Stimulated activated memory B cell treated with anti-CD40 and anti-IgM and Interleukin-4, amounts not matched to agents 10 μg/mL and 1 μg/mL and 100 μg/mL, for 72 hours (primary cell): ENCODE measurements around the gene NUDT4.
"Not testable (repeated sequence)": the region's sequence is repeated elsewhere in the genome, so short reads cannot be mapped to it uniquely, and the experiment has no call there.

Experiments
- ATAC-seq: fragments of 150-1000 bp; cut with Tn5 transposase; 2 replicates; pipeline ENCODE4 v1.10.0; 2021
- H3K27ac Mint-ChIP-seq: one replicate; pipeline ENCODE4 v1.8.0; 2022; ENCODE audit warnings: mild to moderate bottlenecking, mixed read lengths
- H3K27me3 Mint-ChIP-seq: one replicate; pipeline ENCODE4 v1.8.0; 2022; ENCODE audit warnings: mixed read lengths
- H3K36me3 Mint-ChIP-seq: one replicate; pipeline ENCODE4 v1.8.0; 2022; ENCODE audit warnings: mixed read lengths
- H3K4me1 Mint-ChIP-seq: one replicate; pipeline ENCODE4 v1.8.0; 2022; ENCODE audit warnings: mixed read lengths
- H3K4me3 Mint-ChIP-seq: one replicate; pipeline ENCODE4 v1.8.0; 2022; ENCODE audit warnings: mild to moderate bottlenecking, moderate library complexity, mixed read lengths
- H3K9me3 Mint-ChIP-seq: one replicate; pipeline ENCODE4 v1.8.0; 2022; ENCODE audit warnings: mixed read lengths

NUDT4 gene

GRCh38 chr12:93404961-93405849 lies 27.5 kb downstream of the NUDT4 start:
- no peak overlapping the region for H3K4me3 Mint-ChIP-seq
- H3K36me3 Mint-ChIP-seq = peaks cover 44% of the 10 kb centered on the region
- H3K4me1 Mint-ChIP-seq = peaks cover 14% of the 10 kb centered on the region
- no peaks in the 10 kb centered on the region for H3K9me3 Mint-ChIP-seq
- no peak for ATAC-seq
- H3K27me3 Mint-ChIP-seq = no peaks in the 10 kb centered on the region
- H3K27ac Mint-ChIP-seq = peak overlapping the region; percentile 42

- H3K27me3 Mint-ChIP-seq = no peaks in the 10 kb centered on the region
- peaks cover 19% of the 10 kb centered on the region for H3K4me1 Mint-ChIP-seq
- no peak for ATAC-seq
- H3K27ac Mint-ChIP-seq = peak overlapping the region; percentile 28
- H3K36me3 Mint-ChIP-seq = peaks cover 43% of the 10 kb centered on the region
- H3K4me3 Mint-ChIP-seq = no peak overlapping the region
- H3K9me3 Mint-ChIP-seq = no peaks in the 10 kb centered on the region
These were observed 29.6 kb downstream of the NUDT4 start for GRCh38 chr12:93407054-93407962.

DNA sequence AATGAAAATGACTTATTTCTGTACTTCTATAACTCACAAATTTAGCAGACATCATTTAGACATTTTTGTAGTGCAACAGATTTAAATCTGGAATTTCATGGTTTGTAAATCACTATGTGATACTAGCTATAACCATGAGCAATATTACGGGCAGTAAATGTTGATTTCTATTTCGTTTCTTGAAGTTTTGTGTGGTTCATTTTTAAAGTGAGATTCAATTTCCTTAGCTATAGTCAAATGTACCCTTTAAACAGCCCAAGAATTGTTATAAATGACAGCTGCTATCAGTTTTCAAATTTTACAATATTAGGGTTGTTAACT lies 30.2 kb downstream of the NUDT4 start:
- Mint-ChIP-seq H3K9me3 (no peaks in the 10 kb centered on the region), H3K4me3 (no peak overlapping the region), H3K27me3 (no peaks in the 10 kb centered on the region), H3K4me1 (peaks cover 25% of the 10 kb centered on the region), H3K27ac (peak overlapping the region; percentile 28), H3K36me3 (peaks cover 36% of the 10 kb centered on the region)
- no peak for ATAC-seq

GRCh38 chr12:93408813-93409212 lies 31.1 kb downstream of the NUDT4 start:
- ATAC-seq = no peak
- Mint-ChIP-seq H3K4me1 (peaks cover 32% of the 10 kb centered on the region), H3K9me3 (no peaks in the 10 kb centered on the region), H3K36me3 (peaks cover 38% of the 10 kb centered on the region), H3K27me3 (no peaks in the 10 kb centered on the region), H3K27ac (peak overlapping the region; percentile 28), H3K4me3 (no peak overlapping the region)

GRCh38 chr12:93409343-93410187 lies 31.8 kb downstream of the NUDT4 start:
- Mint-ChIP-seq H3K27ac (peak overlapping the region; percentile 28), H3K36me3 (peaks cover 35% of the 10 kb centered on the region)

DNA sequence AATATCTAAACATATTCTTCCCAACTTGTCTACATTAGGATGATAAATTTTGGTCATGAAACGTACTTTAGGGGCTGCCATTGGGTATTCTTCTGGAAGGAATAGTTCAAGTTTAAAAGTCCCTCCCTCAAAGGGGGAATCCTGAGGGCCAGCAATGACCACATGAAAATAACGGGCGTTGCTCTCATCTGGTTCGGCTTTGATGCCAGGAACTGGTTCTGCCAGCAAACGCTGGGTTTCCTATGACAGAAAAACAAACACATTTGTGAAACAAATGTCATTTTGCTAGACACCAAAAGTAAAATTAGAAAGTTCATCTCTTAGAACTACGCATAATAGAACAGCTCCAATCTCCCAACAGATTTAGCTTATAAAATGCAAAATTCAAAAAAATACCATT lies 33.3 kb downstream of the NUDT4 start:
- not testable (repeated sequence) for ATAC-seq, H3K4me3 Mint-ChIP-seq, H3K9me3 Mint-ChIP-seq, H3K27me3 Mint-ChIP-seq, H3K27ac Mint-ChIP-seq
- Mint-ChIP-seq H3K36me3 (peaks cover 37% of the 10 kb centered on the region), H3K4me1 (peaks cover 48% of the 10 kb centered on the region)

More at GRCh38 chr12:93409343-93410187, 31.8 kb downstream of the NUDT4 start:
- not testable (repeated sequence) for H3K9me3 Mint-ChIP-seq, H3K4me3 Mint-ChIP-seq, H3K27me3 Mint-ChIP-seq, ATAC-seq
- peaks cover 33% of the 10 kb centered on the region for H3K4me1 Mint-ChIP-seq

- not testable (repeated sequence) for H3K4me3 Mint-ChIP-seq
These were observed 34.7 kb downstream of the NUDT4 start for GRCh38 chr12:93412396-93412795.

DNA sequence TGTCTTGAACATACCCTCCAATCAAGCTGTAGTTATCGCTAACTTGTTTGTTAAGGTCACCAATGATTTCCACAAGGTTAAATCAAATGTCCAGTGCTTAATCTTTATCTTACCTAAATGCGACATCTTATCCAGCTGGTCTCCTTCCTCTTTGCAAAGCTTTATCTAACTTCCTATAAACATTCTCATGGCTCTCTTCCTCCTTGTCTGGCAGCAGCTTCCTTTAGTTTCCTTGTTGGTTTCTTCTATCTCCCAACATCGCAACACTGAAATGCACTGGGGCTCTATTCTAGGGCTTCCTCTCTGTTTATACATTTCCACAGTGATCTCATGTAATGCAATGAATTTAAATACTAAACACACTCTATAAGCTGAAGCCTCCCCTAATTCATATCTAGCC lies 35.3 kb downstream of the NUDT4 start:
- peaks cover 62% of the 10 kb centered on the region for H3K4me1 Mint-ChIP-seq
- ATAC-seq = no peak
- no peaks in the 10 kb centered on the region for H3K9me3 Mint-ChIP-seq
- H3K27ac Mint-ChIP-seq = peak overlapping the region; percentile 36
- no peak overlapping the region for H3K4me3 Mint-ChIP-seq
- peaks cover 23% of the 10 kb centered on the region for H3K36me3 Mint-ChIP-seq
- no peaks in the 10 kb centered on the region for H3K27me3 Mint-ChIP-seq

More at GRCh38 chr12:93412396-93412795, 34.7 kb downstream of the NUDT4 start:
- peaks cover 61% of the 10 kb centered on the region for H3K4me1 Mint-ChIP-seq
- not testable (repeated sequence) for H3K27me3 Mint-ChIP-seq, ATAC-seq, H3K9me3 Mint-ChIP-seq
- H3K36me3 Mint-ChIP-seq = peaks cover 30% of the 10 kb centered on the region
- peak overlapping the region; percentile 43 for H3K27ac Mint-ChIP-seq

DNA sequence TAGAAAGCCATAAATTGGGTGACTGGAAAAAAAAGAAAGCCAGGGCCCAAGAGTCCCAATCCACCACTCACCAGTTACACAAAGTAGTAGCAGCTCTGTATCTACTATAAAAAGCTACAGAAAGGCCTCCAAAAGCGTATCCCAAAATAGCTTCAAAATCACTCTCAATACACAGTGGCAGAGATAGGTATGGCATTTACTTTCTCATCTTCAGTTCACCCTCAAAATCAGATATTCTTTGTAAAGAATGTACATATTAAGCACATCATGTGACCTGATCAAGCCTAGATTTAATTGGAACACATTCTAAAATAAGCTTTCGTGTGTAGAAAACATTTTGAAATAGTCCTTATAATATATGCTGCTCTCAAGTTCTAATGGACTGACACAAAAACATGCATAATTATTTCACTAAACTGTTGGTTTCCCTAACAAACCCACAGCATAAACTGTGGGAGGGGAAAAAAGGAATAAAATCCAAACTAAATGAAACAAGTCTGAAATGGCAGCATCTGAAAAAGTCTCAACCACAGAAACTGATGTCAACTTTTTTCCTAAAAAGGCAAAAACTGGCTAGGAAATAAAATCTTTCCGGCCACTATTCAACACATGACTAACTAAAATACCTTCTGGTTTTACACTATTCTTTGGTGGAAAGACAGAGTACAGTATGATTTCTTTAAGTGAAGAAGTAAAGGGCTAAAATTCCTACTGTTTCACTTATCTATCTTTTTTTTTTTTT lies 38.2 kb downstream of the NUDT4 start:
- peak overlapping the region; percentile 44 for H3K4me3 Mint-ChIP-seq

GRCh38 chr12:93417967-93418480 lies 40.3 kb downstream of the NUDT4 start:
- no peak for ATAC-seq
- H3K4me1 Mint-ChIP-seq = peaks cover 82% of the 10 kb centered on the region
- no peak overlapping the region for H3K27ac Mint-ChIP-seq
- peaks cover 14% of the 10 kb centered on the region for H3K36me3 Mint-ChIP-seq
- no peak overlapping the region for H3K4me3 Mint-ChIP-seq
- H3K9me3 Mint-ChIP-seq = no peaks in the 10 kb centered on the region
- H3K27me3 Mint-ChIP-seq = no peaks in the 10 kb centered on the region

More for the DNA sequence above, 38.2 kb downstream of the NUDT4 start:
- H3K27me3 Mint-ChIP-seq = no peaks in the 10 kb centered on the region
- ATAC-seq = peak; percentile 47
- H3K36me3 Mint-ChIP-seq = peaks cover 14% of the 10 kb centered on the region
- H3K4me1 Mint-ChIP-seq = peaks cover 73% of the 10 kb centered on the region
- no peaks in the 10 kb centered on the region for H3K9me3 Mint-ChIP-seq
- peak overlapping the region; percentile 25 for H3K27ac Mint-ChIP-seq

- H3K4me3 Mint-ChIP-seq = peak overlapping the region; percentile 9
- H3K27ac Mint-ChIP-seq = peak overlapping the region; percentile 54
These were observed 41.8 kb downstream of the NUDT4 start for GRCh38 chr12:93419388-93420034.

DNA sequence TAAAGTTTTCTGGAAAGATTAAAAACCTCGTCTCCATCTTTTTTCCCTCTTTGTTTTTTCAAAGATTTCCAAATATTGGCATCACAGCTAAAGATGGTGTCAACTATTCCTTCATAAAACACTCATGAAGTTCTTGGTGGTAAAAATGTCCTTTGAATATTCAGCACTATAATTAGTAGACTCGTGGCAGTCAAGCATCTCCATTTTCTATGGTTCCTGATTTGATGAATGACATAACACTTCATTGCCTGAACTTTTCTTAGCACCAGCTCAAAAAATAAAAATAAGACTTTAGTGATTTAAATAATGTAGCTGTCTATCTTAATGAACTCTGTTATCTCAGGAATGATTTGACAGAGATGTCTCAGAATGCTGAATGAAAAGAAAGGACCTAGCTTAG lies 44.3 kb downstream of the NUDT4 start:
- H3K27me3 Mint-ChIP-seq = no peaks in the 10 kb centered on the region
- H3K9me3 Mint-ChIP-seq = no peaks in the 10 kb centered on the region
- no peak for ATAC-seq
- H3K27ac Mint-ChIP-seq = peak overlapping the region; percentile 54
- no peak overlapping the region for H3K4me3 Mint-ChIP-seq
- H3K4me1 Mint-ChIP-seq = peaks cover 81% of the 10 kb centered on the region
- no peaks in the 10 kb centered on the region for H3K36me3 Mint-ChIP-seq

More at GRCh38 chr12:93419388-93420034, 41.8 kb downstream of the NUDT4 start:
- H3K9me3 Mint-ChIP-seq = no peaks in the 10 kb centered on the region
- H3K36me3 Mint-ChIP-seq = peaks cover 3% of the 10 kb centered on the region
- H3K4me1 Mint-ChIP-seq = peaks cover 81% of the 10 kb centered on the region
- no peaks in the 10 kb centered on the region for H3K27me3 Mint-ChIP-seq
- peak; percentile 58 for ATAC-seq

- ATAC-seq = peak; percentile 60
- H3K9me3 Mint-ChIP-seq = no peaks in the 10 kb centered on the region
- peaks cover 94% of the 10 kb centered on the region for H3K4me1 Mint-ChIP-seq
- H3K27ac Mint-ChIP-seq = peak overlapping the region; percentile 54
- no peaks in the 10 kb centered on the region for H3K36me3 Mint-ChIP-seq
- peak overlapping the region; percentile 68 for H3K4me3 Mint-ChIP-seq
- H3K27me3 Mint-ChIP-seq = no peaks in the 10 kb centered on the region
These were observed 48.1 kb downstream of the NUDT4 start for GRCh38 chr12:93425736-93426411.
